ENCODE results near the gene ACTN4. TPM values are rescaled to one million over a fixed set of nuclear protein-coding genes. Genes with fewer than 3 reads are reported as not detected.

The ACTN4 gene
- total and polyA plus RNA-seq, 10 of the 15 experiments (the other 5 are each of a cell fraction or from before 2014, with no cell fraction given), result 2.4 to 293 (median 72.5) TPM

- TF ChIP-seq EZH2 (IDR thresholded peaks at IDR 0.05; ENCODE audit: borderline replicate concordance, control insufficient read depth, low read depth, low read length) (no peak), E2F4 (IDR thresholded peaks at IDR 0.05; ENCODE audit: low read depth, low read length) (no peak), MEF2B (IDR thresholded peaks at IDR 0.05; ENCODE audit: partially characterized antibody, poor library complexity, severe bottlenecking) (no peak), NKRF (conservative IDR thresholded peaks at IDR 0.05) (no peak), POLR2AphosphoS5 (IDR thresholded peaks at IDR 0.05; ENCODE audit: low read length) (no peak; the same call in 1 of the 2 replicates), IRF4 (IDR thresholded peaks at IDR 0.05; ENCODE audit: low read depth, low read length) (no peak), RFX5 (IDR thresholded peaks at IDR 0.05; ENCODE audit: low read depth, low read length) (no peak), E4F1 (IDR thresholded peaks at IDR 0.05; ENCODE audit: borderline replicate concordance, partially characterized antibody) (no peak)
Measured at GRCh38 chr19:38730731-38731589, 83.5 kb downstream of the ACTN4 start (continued).

Data from GM12878 (cell line).